IMR-90 (cell line): ENCODE data around the gene KCNAB1. TPM values are rescaled to one million over a fixed set of nuclear protein-coding genes. Genes with fewer than 3 reads are reported as not detected.

ENCODE experiments used
- ATAC-seq: fragments of 200-7000 bp; cut with Tn5 transposase; 2 replicates; pipeline ENCODE4 v1.9.1; 2020; ENCODE audit warnings: low read depth, mild to moderate bottlenecking, moderate library complexity
- BruUV-seq: library from RNA; stranded (reverse); fragments of 400-500 nt; replicated peaks from 2 replicates; lab custom pipeline; 2021; lab: Mats Ljungman, UMichigan
- CTCF ChIA-PET: fragments of 300-600 bp; formaldehyde crosslinking; extraction: SDS; loops from one replicate; lab custom pipeline; 2021; ENCODE audit warnings: antibody characterized with exemption; lab: Yijun Ruan, JAX
- POLR2A ChIA-PET: fragments of 300-600 bp; sonication (Branson Sonifier 250); formaldehyde crosslinking; loops from one replicate; lab custom pipeline; 2022; ENCODE audit warnings: antibody characterized with exemption; ENCODE audit not compliant: unreplicated experiment; lab: Charles Lee
- DNase-seq: peaks from one replicate; pipeline ENCODE4 v3.0.0; 2013
- H2AFZ ChIP-seq: replicated peaks from 2 replicates; pipeline ENCODE3; 2013; ENCODE audit warnings: low read length, mild to moderate bottlenecking; ENCODE audit not compliant: poor library complexity
- H2AK5ac ChIP-seq: 2 replicates; pipeline ENCODE4 v1.6.1; 2013; ENCODE audit warnings: low read depth, low read length, inconsistent platforms
- H2AK9ac ChIP-seq: replicated peaks from 2 replicates; pipeline ENCODE3; 2013; ENCODE audit warnings: mild to moderate bottlenecking, low read depth, low read length, moderate library complexity; ENCODE audit not compliant: poor library complexity
- H2BK120ac ChIP-seq: 2 replicates; pipeline ENCODE4 v1.6.1; 2013; ENCODE audit warnings: low read depth, low read length, inconsistent platforms
- H2BK15ac ChIP-seq: 3 replicates; pipeline ENCODE4 v1.6.1; 2013; ENCODE audit warnings: low read depth, low read length, inconsistent platforms
- H2BK20ac ChIP-seq: 2 replicates; pipeline ENCODE4 v1.6.1; 2013; ENCODE audit warnings: low read depth, mild to moderate bottlenecking, inconsistent platforms, low read length, moderate library complexity
- H2BK5ac ChIP-seq: 2 replicates; pipeline ENCODE4 v1.6.1; 2013; ENCODE audit warnings: mild to moderate bottlenecking, low read depth, low read length, inconsistent platforms; ENCODE audit not compliant: poor library complexity, severe bottlenecking
- H3K14ac ChIP-seq: replicated peaks from 2 replicates; pipeline ENCODE4 v1.6.1; 2013; ENCODE audit warnings: low read depth, low read length, inconsistent platforms
- H3K18ac ChIP-seq: 2 replicates; pipeline ENCODE4 v1.6.1; 2013; ENCODE audit warnings: low read depth, low read length, control low read depth
- H3K23ac ChIP-seq: 2 replicates; pipeline ENCODE4 v1.6.1; 2013; ENCODE audit warnings: low read depth, low read length, inconsistent platforms
- H3K27ac ChIP-seq: 2 replicates; pipeline ENCODE4 v1.5.1; 2013; ENCODE audit warnings: mild to moderate bottlenecking, control low read depth, low read length; ENCODE audit not compliant: insufficient read depth
- H3K27me3 ChIP-seq: 2 replicates; pipeline ENCODE4 v1.6.1; 2013; ENCODE audit warnings: low read length; ENCODE audit not compliant: control insufficient read depth, insufficient read depth
- H3K36me3 ChIP-seq: 2 replicates; pipeline ENCODE4 v1.6.1; 2013; ENCODE audit warnings: low read length, mixed read lengths; ENCODE audit not compliant: control insufficient read depth, insufficient read depth
- H3K4ac ChIP-seq: 2 replicates; pipeline ENCODE4 v1.6.1; 2013; ENCODE audit warnings: low read depth, low read length, inconsistent platforms
- H3K4me1 ChIP-seq: 2 replicates; pipeline ENCODE4 v1.6.1; 2013; ENCODE audit warnings: low read length, mixed read lengths; ENCODE audit not compliant: control insufficient read depth, insufficient read depth
- H3K4me2 ChIP-seq: 2 replicates; pipeline ENCODE4 v1.6.1; 2013; ENCODE audit warnings: low read depth, mild to moderate bottlenecking, control low read depth, low read length, moderate library complexity
- H3K4me3 ChIP-seq: 2 replicates; pipeline ENCODE4 v1.5.1; 2013; ENCODE audit warnings: low read depth, mild to moderate bottlenecking, control low read depth, low read length, moderate library complexity; ENCODE audit not compliant: insufficient read depth
- H3K56ac ChIP-seq: 2 replicates; pipeline ENCODE4 v1.6.1; 2013; ENCODE audit warnings: low read length, inconsistent platforms; ENCODE audit not compliant: insufficient read depth; ENCODE audit errors: extremely low read depth
- H3K79me1 ChIP-seq, 2 experiments: 2 replicates each; pipeline ENCODE4 v1.6.1; 2013; ENCODE audit warnings: low read length in 2 of 2, inconsistent platforms in 1 of 2, low read depth in 1 of 2
- H3K9ac ChIP-seq: 2 replicates; pipeline ENCODE4 v1.6.1; 2013; ENCODE audit warnings: low read depth, low read length, control low read depth
- H3K9me1 ChIP-seq: 2 replicates; pipeline ENCODE4 v1.6.1; 2013; ENCODE audit warnings: low read length, inconsistent platforms; ENCODE audit not compliant: insufficient read depth
- H3K9me3 ChIP-seq: 2 replicates; pipeline ENCODE4 v1.6.1; 2013; ENCODE audit warnings: low read length; ENCODE audit not compliant: control insufficient read depth, insufficient read depth
- H4K20me1 ChIP-seq: 2 replicates; pipeline ENCODE4 v1.6.1; 2013; ENCODE audit warnings: low read length, inconsistent platforms; ENCODE audit not compliant: insufficient read depth
- H4K5ac ChIP-seq: 2 replicates; pipeline ENCODE4 v1.6.1; 2013; ENCODE audit warnings: mild to moderate bottlenecking, low read depth, low read length, control low read depth
- H4K8ac ChIP-seq, 2 experiments: 2 replicates each; pipeline ENCODE4 v1.6.1; 2013; ENCODE audit warnings: low read depth in 2 of 2, low read length in 2 of 2, control low read depth in 1 of 2, inconsistent platforms in 1 of 2
- H4K91ac ChIP-seq: 2 replicates; pipeline ENCODE4 v1.6.1; 2013; ENCODE audit warnings: low read depth, low read length, inconsistent platforms; ENCODE audit not compliant: insufficient read depth
- BHLHE40 ChIP-seq: fragments of 150-350 bp; IDR thresholded peaks from 2 replicates; pipeline ENCODE4 v1.6.1; 2016; ENCODE audit warnings: mild to moderate bottlenecking, low read depth, low read length
- CTCF ChIP-seq: conservative IDR thresholded peaks from 2 replicates; pipeline ENCODE4 v1.5.1; 2012; ENCODE audit warnings: mild to moderate bottlenecking, low read depth, low read length, improper control_type of control experiment
- FOS ChIP-seq: fragments of 150-350 bp; IDR thresholded peaks from 2 replicates; pipeline ENCODE4 v1.6.1; 2016; ENCODE audit warnings: low read depth, low read length
- MAZ ChIP-seq: IDR thresholded peaks from 2 replicates; pipeline ENCODE4 v1.6.1; 2012; ENCODE audit warnings: low read depth, mild to moderate bottlenecking, low read length, improper control_type of control experiment, moderate library complexity, borderline replicate concordance
- RAD21 ChIP-seq: IDR thresholded peaks from 2 replicates; pipeline ENCODE4 v1.6.1; 2012; ENCODE audit warnings: low read length, improper control_type of control experiment
- SMC3 ChIP-seq: fragments of 150-350 bp; IDR thresholded peaks from 2 replicates; pipeline ENCODE4 v1.6.1; 2016; ENCODE audit warnings: low read depth, mild to moderate bottlenecking, antibody characterized with exemption, low read length, moderate library complexity
- WGBS, 2 experiments: methylation state at CpG; one replicate each; pipeline versions ENCODE4 v1.1.5 to v1.1.7; 2013; ENCODE audit warnings: missing lambda C conversion rate in 2 of 2; ENCODE audit not compliant: insufficient read length in 1 of 2; ENCODE audit errors: extremely low coverage in 2 of 2; 5-methylcytosine and 5-hydroxymethylcytosine counted together
- dilution Hi-C: fragments of 300-500 bp; cut with HindIII; formaldehyde crosslinking; loops from one replicate; pipeline ENCODE4 v1.14.3; 2018; ENCODE audit warnings: low sequenced_read_pairs; ENCODE audit not compliant: unreplicated experiment
- in situ Hi-C: fragments of 300-500 bp; cut with MboI; formaldehyde crosslinking; loops from 3 replicates; pipeline ENCODE4 v1.14.3; 2019; ENCODE audit warnings: low sequenced_read_pairs, inconsistent platforms, mixed read lengths
- intact Hi-C: fragments of 100-400 bp; cut with micrococcal nuclease; formaldehyde crosslinking; loops from 2 replicates; pipeline ENCODE4 v1.10.0; 2022
- polyA plus RNA-seq, 3 experiments: library from polyadenylated mRNA; depleted of rRNA; stranded (reverse); fragments of >200 nt; gene quantifications; 2 replicates each; pipeline ENCODE4 v1.2.3, GENCODE V29; 2012; ENCODE audit warnings: low replicate concordance in 1 of 3
- total RNA-seq: library from RNA; depleted of rRNA; stranded (reverse); fragments of >200 nt; gene quantifications from 2 replicates; pipeline ENCODE4 v1.2.3, GENCODE V29; 2012

KCNAB1 gene
- total and polyA plus RNA-seq, 2 of the 4 experiments (the other 2 are of a cell fraction), result under 0.01 to 0.07 TPM

DNA sequence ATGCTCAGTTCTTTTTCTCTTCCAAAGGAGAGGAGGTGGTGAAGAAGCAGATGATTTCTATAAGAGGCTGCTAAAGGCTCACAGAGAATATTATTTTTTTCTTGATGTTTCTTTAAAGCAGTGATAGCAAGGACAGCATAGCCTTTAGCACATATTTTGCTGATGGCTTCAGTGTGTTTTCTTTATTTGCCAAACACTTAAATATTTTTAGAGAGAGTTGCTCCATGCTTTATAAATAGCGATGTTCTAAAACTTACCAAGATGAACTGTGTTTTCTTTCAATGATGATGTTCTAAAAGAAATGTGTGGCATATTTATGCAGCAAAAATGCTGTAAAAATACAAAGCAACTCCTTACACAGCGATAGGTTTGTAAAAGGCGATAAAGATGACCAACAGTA is 11.8 kb upstream of the KCNAB1 start:
- H2BK5ac ChIP-seq, result no peak overlapping the region
- H2AK5ac ChIP-seq, result no peak overlapping the region
- no peaks in the 10 kb centered on the region for H3K9me1 ChIP-seq
- H2AK9ac ChIP-seq, result no peak overlapping the region
- H3K4me3 ChIP-seq, result no peak overlapping the region
- no peak overlapping the region for H3K56ac ChIP-seq
- no peak overlapping the region for H2BK15ac ChIP-seq
- H3K9ac ChIP-seq, result no peak overlapping the region
- H3K4ac ChIP-seq, result no peak overlapping the region
- no peak overlapping the region for H2BK120ac ChIP-seq
- no peak overlapping the region for H4K5ac ChIP-seq
- H2BK20ac ChIP-seq, result no peak overlapping the region
- no peak overlapping the region for H4K91ac ChIP-seq
- in situ Hi-C loops, result no loop called here
- H4K20me1 ChIP-seq, result no peaks in the 10 kb centered on the region
- no peak overlapping the region for H2AFZ ChIP-seq
- H3K4me2 ChIP-seq, result no peak overlapping the region
- no peaks in the 10 kb centered on the region for H3K9me3 ChIP-seq
- ChIA-PET POLR2A (no interaction called here), CTCF (no interaction called here)
- peaks cover 6% of the 10 kb centered on the region; the same call in 1 of the 2 replicates for H3K27me3 ChIP-seq
- H3K4me1 ChIP-seq, result no peaks in the 10 kb centered on the region
- ATAC-seq (no peak), DNase-seq (no peak)
- BruUV-seq, result no TSS peak
- no peak overlapping the region for H3K23ac ChIP-seq
- no peak overlapping the region for H3K27ac ChIP-seq
- no peak for TF ChIP-seq FOS
- TF ChIP-seq CTCF, result no peak
- no peak for TF ChIP-seq BHLHE40
- no peak for TF ChIP-seq SMC3
- TF ChIP-seq RAD21, result no peak
- no peak for TF ChIP-seq MAZ
- dilution Hi-C loops, result no loop called here
- H4K8ac ChIP-seq, result no peak overlapping the region
- H3K79me1 ChIP-seq, result no peaks in the 10 kb centered on the region
- H3K14ac ChIP-seq, result no peak overlapping the region
- intact Hi-C loops, result no loop called here
- WGBS, 2 experiments, result no CpG with 5 or more reads among the region's 3 CpGs
- no peak overlapping the region for H3K18ac ChIP-seq
- no peaks in the 10 kb centered on the region for H3K36me3 ChIP-seq
